Measurements from ENCODE around the gene SLC7A14. TPM values are rescaled to one million over a fixed set of nuclear protein-coding genes. Genes with fewer than 3 reads are reported as not detected.

The SLC7A14 gene
- total RNA-seq, 1 experiment from 2014 or later = not detected

GRCh38 chr3:170606675-170607074 is 20.8 kb upstream of the SLC7A14 start:
- ChIA-PET RAD21 (ENCODE audit: low non-redundant PET in 1 of 2, low total read pairs in 2 of 2, uncharacterized antibody in 2 of 2, unreplicated experiment in 2 of 2) (no interaction called here), CTCF (no interaction called here), POLR2A (no interaction called here)
- TF ChIP-seq, protein P1, sequence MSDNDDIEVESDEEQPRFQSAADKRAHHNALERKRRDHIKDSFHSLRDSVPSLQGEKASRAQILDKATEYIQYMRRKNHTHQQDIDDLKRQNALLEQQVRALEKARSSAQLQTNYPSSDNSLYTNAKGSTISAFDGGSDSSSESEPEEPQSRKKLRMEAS (IDR thresholded peaks at IDR 0.05) = no peak
- TF ChIP-seq YY1 (IDR thresholded peaks at IDR 0.05; ENCODE audit: extremely low read depth, insufficient replicate concordance, low read depth, low read length) (no peak), ELF1 (IDR thresholded peaks at IDR 0.05; ENCODE audit: borderline replicate concordance, low read depth) (no peak)
- TF ChIP-seq, protein P2, sequence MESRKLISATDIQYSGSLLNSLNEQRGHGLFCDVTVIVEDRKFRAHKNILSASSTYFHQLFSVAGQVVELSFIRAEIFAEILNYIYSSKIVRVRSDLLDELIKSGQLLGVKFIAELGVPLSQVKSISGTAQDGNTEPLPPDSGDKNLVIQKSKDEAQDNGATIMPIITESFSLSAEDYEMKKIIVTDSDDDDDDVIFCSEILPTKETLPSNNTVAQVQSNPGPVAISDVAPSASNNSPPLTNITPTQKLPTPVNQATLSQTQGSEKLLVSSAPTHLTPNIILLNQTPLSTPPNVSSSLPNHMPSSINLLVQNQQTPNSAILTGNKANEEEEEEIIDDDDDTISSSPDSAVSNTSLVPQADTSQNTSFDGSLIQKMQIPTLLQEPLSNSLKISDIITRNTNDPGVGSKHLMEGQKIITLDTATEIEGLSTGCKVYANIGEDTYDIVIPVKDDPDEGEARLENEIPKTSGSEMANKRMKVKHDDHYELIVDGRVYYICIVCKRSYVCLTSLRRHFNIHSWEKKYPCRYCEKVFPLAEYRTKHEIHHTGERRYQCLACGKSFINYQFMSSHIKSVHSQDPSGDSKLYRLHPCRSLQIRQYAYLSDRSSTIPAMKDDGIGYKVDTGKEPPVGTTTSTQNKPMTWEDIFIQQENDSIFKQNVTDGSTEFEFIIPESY (IDR thresholded peaks at IDR 0.05; ENCODE audit: extremely low read depth, insufficient replicate concordance, low read length) = no peak
- no peak overlapping the region for H3K4me2 ChIP-seq (ENCODE audit: low read length)
- no peaks in the 10 kb centered on the region for H4K20me1 ChIP-seq (ENCODE audit: insufficient read depth)
- H3K36me3 ChIP-seq (ENCODE audit: control insufficient read depth in 1 of 2, insufficient read depth in 2 of 2, low read length in 2 of 2) = no peaks in the 10 kb centered on the region
- H3K4me3 ChIP-seq (replicated peaks in 1 of 2; ENCODE audit: low read depth in 1 of 2, low read length in 2 of 2) = no peak overlapping the region
- BruUV-seq (replicated peaks) = no TSS peak
- no peaks in the 10 kb centered on the region for H3K4me1 ChIP-seq (ENCODE audit: control insufficient read depth in 1 of 2, insufficient read depth in 2 of 2, low read length in 2 of 2)
- no peak overlapping the region for H2AFZ ChIP-seq (ENCODE audit: low read depth, low read length, poor library complexity, severe bottlenecking)
- intact Hi-C loops (cut with micrococcal nuclease) = no loop called here
- H3K79me2 ChIP-seq (ENCODE audit: insufficient read depth, low read length) = no peaks in the 10 kb centered on the region
- no peak overlapping the region for H3K9ac ChIP-seq (ENCODE audit: low read length)
- no peaks in the 10 kb centered on the region for H3K27me3 ChIP-seq (ENCODE audit: insufficient read depth, low read length)
- H3K9me3 ChIP-seq (ENCODE audit: control insufficient read depth in 1 of 2, insufficient read depth in 1 of 2, low read depth in 1 of 2, low read length in 2 of 2) = no peaks in the 10 kb centered on the region
- DNase-seq (ENCODE audit: low read depth, low spot score) (no peak), ATAC-seq (no peak)
- H3K27ac ChIP-seq (ENCODE audit: low read depth, low read length) = no peak overlapping the region
- H3K9me2 ChIP-seq (ENCODE audit: insufficient read depth) = no peaks in the 10 kb centered on the region

GRCh38 chr3:170605490-170605889 is 19.6 kb upstream of the SLC7A14 start:
- no TSS peak for BruUV-seq (replicated peaks)
- RAD21 ChIA-PET (ENCODE audit: low non-redundant PET in 1 of 2, low total read pairs in 2 of 2, uncharacterized antibody in 2 of 2, unreplicated experiment in 2 of 2) = no interaction called here
- Histone ChIP-seq H3K9me3 (ENCODE audit: control insufficient read depth in 1 of 2, insufficient read depth in 1 of 2, low read depth in 1 of 2, low read length in 2 of 2) (no peaks in the 10 kb centered on the region), H3K36me3 (ENCODE audit: control insufficient read depth in 1 of 2, insufficient read depth in 2 of 2, low read length in 2 of 2) (no peaks in the 10 kb centered on the region), H3K4me1 (ENCODE audit: control insufficient read depth in 1 of 2, insufficient read depth in 2 of 2, low read length in 2 of 2) (no peaks in the 10 kb centered on the region), H2AFZ (ENCODE audit: low read depth, low read length, poor library complexity, severe bottlenecking) (no peak overlapping the region), H3K4me3 (replicated peaks in 1 of 2; ENCODE audit: low read depth in 1 of 2, low read length in 2 of 2) (no peak overlapping the region), H3K4me2 (ENCODE audit: low read length) (no peak overlapping the region), H3K27ac (ENCODE audit: low read depth, low read length) (no peak overlapping the region), H3K79me2 (ENCODE audit: insufficient read depth, low read length) (no peaks in the 10 kb centered on the region), H3K27me3 (ENCODE audit: insufficient read depth, low read length) (no peaks in the 10 kb centered on the region), H3K9me2 (ENCODE audit: insufficient read depth) (no peaks in the 10 kb centered on the region), H3K9ac (ENCODE audit: low read length) (no peak overlapping the region), H4K20me1 (ENCODE audit: insufficient read depth) (no peaks in the 10 kb centered on the region)
- intact Hi-C loops (cut with micrococcal nuclease) = no loop called here
- no peak for TF ChIP-seq CBX3 (IDR thresholded peaks at IDR 0.05; ENCODE audit: low read depth)
- no peak for TF ChIP-seq JUND (IDR thresholded peaks at IDR 0.05)
- TF ChIP-seq SRF (IDR thresholded peaks at IDR 0.05; ENCODE audit: low read depth) = no peak
- TF ChIP-seq, protein P2 (IDR thresholded peaks at IDR 0.05; ENCODE audit: extremely low read depth, insufficient replicate concordance, low read length) = no peak
- no peak for TF ChIP-seq TCF7L2 (IDR thresholded peaks at IDR 0.05; ENCODE audit: borderline replicate concordance, extremely low read depth, insufficient read depth, insufficient read length)
- no peak for TF ChIP-seq CEBPB (IDR thresholded peaks at IDR 0.05; ENCODE audit: low read depth)
- no peak for TF ChIP-seq SP1 (IDR thresholded peaks at IDR 0.05; ENCODE audit: low read depth)
- TF ChIP-seq REST (IDR thresholded peaks at IDR 0.05; ENCODE audit: low read depth) = no peak
- TF ChIP-seq ELF1 (IDR thresholded peaks at IDR 0.05; ENCODE audit: borderline replicate concordance, low read depth) = no peak
- no peak for TF ChIP-seq EZH2phosphoT487 (IDR thresholded peaks at IDR 0.05; ENCODE audit: borderline replicate concordance)
- no peak for TF ChIP-seq FOSL1 (IDR thresholded peaks at IDR 0.05; ENCODE audit: low read depth)
- ATAC-seq (no peak), DNase-seq (ENCODE audit: low read depth, low spot score) (no peak)
- POLR2A ChIA-PET = no interaction called here
- CTCF ChIA-PET = interaction anchor here (0.6 to 1.0 kb wide), 2 partner anchors 85 to 296 kb away, joined by 3 read pairs; no protein-coding TSS in a partner anchor
